GM10847 (cell line): ENCODE data around the gene AMBRA1.

Experiments
- POLR2A ChIP-seq: IDR thresholded peaks from 2 replicates; pipeline ENCODE4 v1.6.1; 2011; ENCODE audit not compliant: insufficient read length; ENCODE audit errors: extremely low read depth

The AMBRA1 gene

GRCh38 chr11:46489656-46490560 is 103.9 kb downstream of the AMBRA1 start:
- TF ChIP-seq POLR2A, result no peak

DNA sequence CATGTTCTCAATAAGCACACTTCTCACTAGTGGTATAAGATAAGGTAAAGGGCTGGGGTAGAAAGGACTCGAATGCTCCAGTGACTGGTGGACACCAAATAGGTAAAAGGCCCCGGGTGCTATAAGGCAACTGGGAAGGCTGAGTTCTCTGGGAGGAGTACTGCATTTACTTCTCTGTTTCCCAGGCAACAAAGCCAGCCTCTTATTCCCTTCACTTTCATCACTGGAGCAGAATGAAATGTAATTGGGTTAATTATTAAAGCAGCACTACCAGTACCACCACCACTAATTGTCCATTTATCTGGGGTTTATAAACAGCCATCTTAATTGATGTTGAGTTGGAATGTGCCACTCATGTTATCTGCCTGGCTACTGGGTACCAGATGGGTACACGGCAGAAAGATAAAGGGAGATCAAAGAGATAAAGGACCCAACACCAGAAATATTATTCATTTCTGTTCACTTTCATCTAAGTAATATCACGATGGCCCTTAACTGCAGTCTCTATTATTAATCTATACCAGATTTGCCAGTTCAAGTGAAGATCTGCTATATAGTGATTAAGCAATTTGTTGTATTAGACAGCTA is 107.9 kb downstream of the AMBRA1 start:
- no peak for TF ChIP-seq POLR2A

- no peak for TF ChIP-seq POLR2A
Measured at GRCh38 chr11:46484101-46484500, 109.7 kb downstream of the AMBRA1 start.

DNA sequence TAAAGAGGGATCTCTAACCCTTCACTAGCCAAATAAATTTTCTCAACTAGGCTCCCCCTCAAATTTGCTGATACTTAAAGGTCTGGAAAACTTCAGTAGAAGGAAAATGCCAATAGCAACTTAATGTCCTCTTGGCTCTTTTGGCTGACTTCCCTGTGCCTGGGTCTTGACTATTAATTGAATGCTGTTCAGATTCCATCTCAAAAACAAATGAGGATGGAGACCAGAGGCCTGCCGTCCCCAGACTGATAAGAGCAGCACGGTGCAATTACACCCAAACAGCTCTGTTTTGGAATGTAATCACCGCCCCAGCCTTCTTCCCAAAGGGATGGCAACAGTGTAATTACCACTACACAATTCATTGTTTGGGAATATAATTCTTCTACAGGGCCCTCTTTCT is 112.9 kb downstream of the AMBRA1 start:
- no peak for TF ChIP-seq POLR2A

- TF ChIP-seq POLR2A, result no peak
Measured at GRCh38 chr11:46480166-46480726, 113.6 kb downstream of the AMBRA1 start.

GRCh38 chr11:46479601-46480000 is 114.2 kb downstream of the AMBRA1 start:
- TF ChIP-seq POLR2A, result no peak

DNA sequence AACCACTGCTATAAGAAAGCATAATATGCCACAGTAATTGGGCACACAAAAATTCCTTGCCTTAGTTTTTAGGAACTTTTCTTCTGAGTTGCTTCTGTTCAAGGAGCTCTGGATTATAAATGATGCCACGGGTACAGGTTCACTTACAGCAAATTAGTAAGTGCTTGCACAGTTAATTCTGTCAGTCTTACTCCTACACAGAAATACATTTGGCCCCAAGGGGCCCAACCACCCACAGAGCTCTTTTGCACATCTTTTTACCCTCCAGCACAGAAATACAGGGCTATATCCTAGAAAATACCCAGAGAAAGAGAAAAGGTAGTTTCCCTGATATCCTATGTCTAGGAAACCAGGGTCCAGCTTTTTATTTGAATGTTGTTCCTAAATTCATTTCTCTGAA is 115.6 kb downstream of the AMBRA1 start:
- TF ChIP-seq POLR2A, result no peak

DNA sequence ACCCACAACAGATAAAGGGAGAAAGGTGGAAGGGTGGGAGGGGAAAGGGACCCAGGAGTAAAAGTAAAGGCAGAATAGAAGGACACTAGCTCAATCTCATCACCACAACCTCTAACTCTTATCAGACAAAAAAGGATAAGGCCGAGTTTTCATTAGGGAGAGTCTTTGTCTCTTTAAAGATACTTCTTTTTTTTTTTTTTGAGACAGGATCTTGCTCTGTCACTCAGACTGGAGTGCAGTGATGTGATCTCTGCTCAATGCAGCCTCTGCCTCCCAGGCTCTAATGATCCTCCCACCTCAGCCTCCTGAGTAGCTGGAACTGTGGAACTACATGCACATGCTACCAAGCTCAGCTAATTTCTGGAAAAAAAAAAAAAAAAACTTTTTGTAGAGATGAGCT is 116.7 kb downstream of the AMBRA1 start:
- no peak for TF ChIP-seq POLR2A

DNA sequence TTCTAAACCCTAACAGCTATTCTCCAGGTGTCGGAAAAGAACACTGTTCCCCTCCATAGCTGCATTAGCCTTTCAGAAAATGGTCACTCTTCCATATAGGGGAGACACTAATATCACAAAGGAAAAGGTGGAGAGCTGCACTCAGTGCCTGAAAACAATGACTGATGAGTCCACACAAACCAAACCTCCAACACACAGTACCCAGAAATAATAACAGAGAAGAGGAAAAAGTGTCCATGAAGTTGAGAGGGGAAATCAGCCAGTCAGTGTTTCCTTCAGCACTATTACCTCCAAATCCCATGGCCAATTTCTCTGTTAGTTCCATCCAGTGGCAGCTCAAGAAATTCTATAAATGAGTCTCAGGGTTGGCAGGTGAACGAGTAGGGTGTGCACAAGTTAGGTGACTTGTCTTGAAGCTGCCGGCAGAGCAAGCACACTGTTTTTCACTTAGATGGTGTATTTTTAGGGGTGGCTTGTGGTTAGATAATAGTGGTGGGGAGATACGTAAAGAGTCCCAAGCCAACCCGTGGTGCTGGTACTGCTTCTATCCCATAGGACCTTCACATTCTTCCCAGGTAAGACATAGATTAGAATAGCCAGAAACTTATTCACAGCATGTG is 117.8 kb downstream of the AMBRA1 start:
- no peak for TF ChIP-seq POLR2A

DNA sequence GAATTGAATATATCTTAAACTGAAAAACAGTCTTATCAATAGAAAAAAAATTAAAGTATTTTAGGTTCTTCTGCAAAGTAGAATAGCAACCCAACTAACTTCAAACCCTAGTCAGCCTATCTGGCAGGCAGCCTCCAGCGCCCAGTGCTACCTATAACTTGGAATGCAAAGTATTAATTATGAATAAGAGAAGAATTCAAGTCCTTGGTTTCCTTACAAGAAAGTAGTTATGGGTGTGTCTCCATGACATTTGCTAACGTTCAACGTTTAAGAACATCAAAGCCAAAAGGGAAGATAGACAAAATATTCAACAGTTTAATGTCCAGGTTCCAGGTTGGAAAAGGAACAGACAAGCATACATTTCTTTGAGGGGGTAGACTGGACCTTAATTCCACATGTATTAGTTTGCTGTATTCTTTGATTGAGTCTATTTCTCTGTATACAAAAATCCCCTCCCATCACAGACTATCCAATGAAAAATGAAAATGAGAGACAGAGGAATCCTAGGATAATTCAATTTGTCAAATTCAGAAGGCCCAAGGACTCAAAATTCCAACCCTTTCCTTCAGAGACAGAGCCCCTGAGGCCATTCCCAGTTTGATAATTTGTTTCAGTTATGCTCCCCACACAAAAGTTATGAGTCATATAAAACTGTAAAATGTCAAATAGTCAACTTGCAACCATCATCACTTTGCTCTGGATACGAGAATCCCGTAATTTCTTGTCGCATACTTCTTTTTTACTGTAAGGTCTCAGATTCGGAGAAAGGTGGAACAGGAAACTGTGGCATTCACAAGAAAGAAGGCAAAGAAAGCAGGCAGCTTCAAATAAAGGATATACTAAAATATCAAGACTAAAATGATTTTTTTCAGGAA is 118.5 kb downstream of the AMBRA1 start:
- TF ChIP-seq POLR2A, result no peak

DNA sequence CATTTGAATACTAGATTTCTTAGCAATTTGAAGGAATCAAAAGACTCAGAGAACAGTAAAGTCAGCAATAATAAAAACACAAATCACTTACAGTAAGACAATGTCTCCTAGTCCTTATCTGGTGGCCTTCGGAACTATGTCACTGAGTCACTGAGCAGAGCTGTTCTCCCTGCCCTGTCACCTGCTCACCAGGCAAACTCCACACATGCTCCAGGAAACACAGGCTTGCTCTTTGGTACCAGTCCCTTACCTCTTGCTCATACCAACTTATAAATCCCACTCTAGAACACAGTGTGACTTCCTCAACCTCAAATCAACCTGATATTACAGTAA is 121.2 kb downstream of the AMBRA1 start:
- TF ChIP-seq POLR2A, result no peak

- TF ChIP-seq POLR2A, result no peak
Measured at GRCh38 chr11:46471943-46472661, 121.7 kb downstream of the AMBRA1 start.

GRCh38 chr11:46469926-46470325 is 123.9 kb downstream of the AMBRA1 start:
- TF ChIP-seq POLR2A, result no peak

GRCh38 chr11:46465683-46466082 is 128.1 kb downstream of the AMBRA1 start:
- TF ChIP-seq POLR2A, result no peak
